Fibroblast of the aortic adventitia (primary cell): ENCODE results near the gene CSN3. TPM values are rescaled to one million over a fixed set of nuclear protein-coding genes. Genes with fewer than 3 reads are reported as not detected.

Source experiments
- DNase-seq: peaks from one replicate; pipeline ENCODE4 v3.0.0-alpha.2; 2010; ENCODE audit warnings: low read depth
- H3K4me3 ChIP-seq: 2 replicates; pipeline ENCODE4 v1.5.1; 2011; ENCODE audit warnings: low read depth, mild to moderate bottlenecking, control low read depth, low read length, moderate library complexity
- CTCF ChIP-seq: IDR thresholded peaks from 2 replicates; pipeline ENCODE4 v1.5.1; 2011; ENCODE audit warnings: mild to moderate bottlenecking, low read length, control low read depth, inconsistent platforms; ENCODE audit not compliant: insufficient read depth
- total RNA-seq: library from RNA; depleted of rRNA; stranded (reverse); fragments of >200 nt; gene quantifications from 2 replicates; pipeline ENCODE4 v1.2.3, GENCODE V29; 2012; ENCODE audit warnings: low replicate concordance

Gene CSN3
- total RNA-seq, 1 donor = not detected

- DNase-seq = no peak
- H3K4me3 ChIP-seq = no peak overlapping the region
- TF ChIP-seq CTCF = no peak
Measured at GRCh38 chr4:70251945-70252277, 9.5 kb downstream of the CSN3 start.

- no peak for TF ChIP-seq CTCF
- no peak overlapping the region for H3K4me3 ChIP-seq
- no peak for DNase-seq
Measured at GRCh38 chr4:70269674-70270073, 27.3 kb downstream of the CSN3 start.

- H3K4me3 ChIP-seq = no peak overlapping the region
- TF ChIP-seq CTCF = no peak
- DNase-seq = no peak
Measured at GRCh38 chr4:70277121-70277520, 34.7 kb downstream of the CSN3 start.

GRCh38 chr4:70280567-70280966 is 38.2 kb downstream of the CSN3 start:
- H3K4me3 ChIP-seq = no peak overlapping the region
- TF ChIP-seq CTCF = no peak
- DNase-seq = no peak

GRCh38 chr4:70288651-70289050 is 46.3 kb downstream of the CSN3 start:
- DNase-seq = no peak
- H3K4me3 ChIP-seq = no peak overlapping the region
- no peak for TF ChIP-seq CTCF

GRCh38 chr4:70291341-70291740 is 48.9 kb downstream of the CSN3 start:
- no peak for DNase-seq
- no peak overlapping the region for H3K4me3 ChIP-seq
- no peak for TF ChIP-seq CTCF

GRCh38 chr4:70297576-70297975 is 55.2 kb downstream of the CSN3 start:
- H3K4me3 ChIP-seq = no peak overlapping the region
- TF ChIP-seq CTCF = no peak
- DNase-seq = no peak
